Astrocyte (in vitro differentiated cells and primary cell): Measurements from ENCODE around the gene SNAP25.

Experiments
- EZH2 ChIP-seq: IDR thresholded peaks from 2 replicates; pipeline ENCODE4 v1.6.1; 2012; ENCODE audit warnings: mild to moderate bottlenecking, low read length, inconsistent platforms; ENCODE audit not compliant: insufficient read depth
- TF ChIP-seq, protein P1 (sequence below): IDR thresholded peaks from 2 replicates; pipeline ENCODE4 v1.5.1; 2011; ENCODE audit warnings: low read depth, mild to moderate bottlenecking, inconsistent platforms, low read length, moderate library complexity; ENCODE audit not compliant: insufficient read depth

DNA sequence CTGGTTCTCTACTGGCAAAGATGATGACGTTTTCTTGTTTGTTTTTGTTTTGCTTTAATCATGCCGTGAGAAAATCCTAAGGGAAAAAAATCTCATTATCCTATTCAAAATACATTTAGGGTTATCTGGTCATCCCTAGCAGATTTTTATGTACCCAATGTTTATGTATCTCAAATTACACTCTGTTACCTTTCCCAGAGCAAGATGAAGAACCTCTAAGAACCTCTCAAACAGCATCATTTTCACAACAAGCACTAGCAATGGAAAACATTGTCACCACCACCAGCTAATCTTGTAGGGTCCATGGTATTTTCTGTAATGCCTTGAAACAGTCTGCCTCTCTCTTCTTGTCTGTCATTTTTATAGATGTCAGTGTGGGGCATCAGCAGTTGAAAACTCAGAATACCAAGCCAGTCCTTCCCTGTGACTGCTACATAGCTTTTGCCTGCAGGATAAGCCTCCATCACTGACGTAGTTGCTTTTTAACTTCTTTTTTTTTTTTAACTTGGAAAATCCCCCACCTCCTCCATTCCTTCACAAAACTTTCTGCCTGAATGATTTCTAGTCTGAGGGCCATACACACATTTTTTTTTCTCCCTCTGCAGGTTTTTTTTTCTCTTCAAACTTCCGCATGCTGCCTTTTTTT is 2.4 kb upstream of the SNAP25 start:
- TF ChIP-seq, protein P1, sequence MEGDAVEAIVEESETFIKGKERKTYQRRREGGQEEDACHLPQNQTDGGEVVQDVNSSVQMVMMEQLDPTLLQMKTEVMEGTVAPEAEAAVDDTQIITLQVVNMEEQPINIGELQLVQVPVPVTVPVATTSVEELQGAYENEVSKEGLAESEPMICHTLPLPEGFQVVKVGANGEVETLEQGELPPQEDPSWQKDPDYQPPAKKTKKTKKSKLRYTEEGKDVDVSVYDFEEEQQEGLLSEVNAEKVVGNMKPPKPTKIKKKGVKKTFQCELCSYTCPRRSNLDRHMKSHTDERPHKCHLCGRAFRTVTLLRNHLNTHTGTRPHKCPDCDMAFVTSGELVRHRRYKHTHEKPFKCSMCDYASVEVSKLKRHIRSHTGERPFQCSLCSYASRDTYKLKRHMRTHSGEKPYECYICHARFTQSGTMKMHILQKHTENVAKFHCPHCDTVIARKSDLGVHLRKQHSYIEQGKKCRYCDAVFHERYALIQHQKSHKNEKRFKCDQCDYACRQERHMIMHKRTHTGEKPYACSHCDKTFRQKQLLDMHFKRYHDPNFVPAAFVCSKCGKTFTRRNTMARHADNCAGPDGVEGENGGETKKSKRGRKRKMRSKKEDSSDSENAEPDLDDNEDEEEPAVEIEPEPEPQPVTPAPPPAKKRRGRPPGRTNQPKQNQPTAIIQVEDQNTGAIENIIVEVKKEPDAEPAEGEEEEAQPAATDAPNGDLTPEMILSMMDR: no peak
- TF ChIP-seq EZH2: no peak
